Stimulated activated CD8-positive, alpha-beta memory T cell treated with anti-CD3 and anti-CD28 coated beads, Interleukin-4, amount 100 ng/mL, for 4 hours (primary cell): Measurements from ENCODE around the gene HDDC3.

Experiments used
- DNase-seq, 2 donors: peaks; one replicate each; pipeline ENCODE4 v3.0.0-alpha.2; 2020; ENCODE audit warnings: low read depth in 2 of 2, low spot score in 1 of 2

HDDC3 gene

GRCh38 chr15:90931828-90932659 lies at the start of gene HDDC3:
HDDC3 (minus strand) TSS chr15:90932549; CDS start chr15:90932540, 9 bp downstream.
- DNase-seq, result peak; percentile 74 to 84

DNA sequence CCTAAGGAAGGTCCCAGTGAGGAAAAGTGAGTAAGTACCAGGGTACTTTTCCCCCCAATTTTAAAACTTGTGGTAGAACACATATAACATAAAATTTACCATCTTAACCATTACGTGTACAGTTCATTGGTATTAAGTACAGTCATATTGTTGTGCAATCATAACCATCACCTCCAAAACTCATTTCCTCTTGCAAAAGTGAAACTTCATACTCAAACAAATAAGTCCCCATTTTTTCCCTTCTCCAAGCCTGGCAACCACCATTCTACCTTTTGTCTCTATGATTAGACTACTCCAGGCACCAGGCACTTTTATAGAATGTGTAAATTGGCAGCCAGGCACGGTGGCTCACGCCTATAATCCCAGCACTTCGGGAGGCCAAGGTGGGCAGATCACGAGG lies 49.8 kb upstream of the HDDC3 start:
- DNase-seq, result no peak

DNA sequence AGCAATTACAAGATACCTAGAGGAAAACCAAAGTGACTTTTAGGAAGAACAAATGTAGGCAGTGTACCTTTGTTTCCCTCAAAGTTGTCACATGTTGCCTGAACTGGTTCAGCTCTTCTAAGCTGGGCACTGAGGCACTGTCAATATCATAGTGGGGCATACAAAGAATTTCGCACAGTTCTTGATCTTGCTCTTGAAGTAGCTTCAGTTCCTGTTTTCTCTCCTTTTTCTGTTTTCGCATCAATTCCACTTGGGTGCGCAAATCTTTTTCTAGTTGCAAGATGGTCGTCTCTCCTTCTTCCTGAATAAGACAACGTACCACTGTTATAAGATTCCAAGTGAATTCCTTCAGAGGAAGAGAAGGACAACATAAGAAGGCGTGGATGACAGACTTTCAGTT lies 49.3 kb upstream of the HDDC3 start:
- no peak for DNase-seq

- no peak for DNase-seq
Measured at GRCh38 chr15:90979582-90979981, 47.2 kb upstream of the HDDC3 start.

GRCh38 chr15:90974216-90974615 lies 41.9 kb upstream of the HDDC3 start:
- DNase-seq, result no peak

DNA sequence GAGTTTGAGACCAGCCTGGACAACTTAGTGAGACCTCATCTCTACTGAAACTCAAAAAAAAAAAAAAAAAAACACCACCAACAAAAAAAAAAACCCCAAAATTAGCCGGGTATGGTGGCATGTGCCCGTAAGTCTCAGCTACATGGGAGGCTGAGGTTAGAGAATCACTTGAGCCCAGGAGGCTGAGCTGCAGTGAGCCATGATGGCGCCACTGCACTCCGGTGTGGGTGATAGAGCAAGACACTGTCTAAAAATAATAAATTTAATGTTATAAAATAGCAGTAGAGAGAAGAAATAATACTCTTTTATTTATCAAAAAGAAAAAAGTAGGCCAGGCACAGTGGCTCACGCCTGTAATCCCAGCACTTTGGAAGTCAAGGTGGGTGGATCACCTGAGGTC lies 39.8 kb upstream of the HDDC3 start:
- DNase-seq, result no peak

DNA sequence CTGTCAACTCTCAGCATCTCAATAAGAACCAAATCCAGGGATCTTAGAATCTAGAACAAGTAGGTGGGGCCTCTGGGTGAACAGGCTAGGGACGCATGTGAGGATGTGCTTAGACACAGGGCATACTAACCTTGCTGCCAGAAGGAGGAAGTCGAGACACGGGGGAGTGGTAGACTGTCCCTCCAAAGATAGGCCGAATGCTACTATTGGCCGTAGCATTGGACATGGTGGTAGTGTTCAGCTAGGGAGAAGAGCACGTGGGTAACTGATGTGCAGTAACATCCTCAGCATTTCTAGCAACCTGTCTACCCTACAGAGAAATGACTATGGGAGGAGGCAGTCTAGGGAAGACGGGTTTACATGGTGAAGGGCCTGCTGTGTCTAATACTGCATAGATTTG lies 37.9 kb upstream of the HDDC3 start:
- DNase-seq, result no peak

DNA sequence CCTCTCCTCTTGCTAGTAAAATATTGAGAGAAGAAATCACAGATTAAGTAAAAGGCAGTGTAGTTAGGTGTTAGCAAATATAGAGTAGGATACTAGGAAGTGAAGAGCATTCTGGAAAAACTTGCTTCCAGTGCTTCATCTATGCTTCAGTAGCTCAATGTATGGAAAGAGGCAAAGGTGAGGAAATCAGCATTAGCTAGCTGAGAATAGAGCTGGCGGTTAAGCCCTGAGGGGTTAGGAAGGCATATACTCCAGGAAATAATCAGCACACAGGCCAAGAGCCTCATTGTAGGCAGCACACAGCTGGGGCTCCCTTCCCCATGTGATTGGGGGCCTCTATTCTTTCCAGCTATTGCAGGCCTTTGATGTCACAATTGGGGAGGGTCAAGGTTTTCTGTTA lies 36.1 kb upstream of the HDDC3 start:
- no peak for DNase-seq

DNA sequence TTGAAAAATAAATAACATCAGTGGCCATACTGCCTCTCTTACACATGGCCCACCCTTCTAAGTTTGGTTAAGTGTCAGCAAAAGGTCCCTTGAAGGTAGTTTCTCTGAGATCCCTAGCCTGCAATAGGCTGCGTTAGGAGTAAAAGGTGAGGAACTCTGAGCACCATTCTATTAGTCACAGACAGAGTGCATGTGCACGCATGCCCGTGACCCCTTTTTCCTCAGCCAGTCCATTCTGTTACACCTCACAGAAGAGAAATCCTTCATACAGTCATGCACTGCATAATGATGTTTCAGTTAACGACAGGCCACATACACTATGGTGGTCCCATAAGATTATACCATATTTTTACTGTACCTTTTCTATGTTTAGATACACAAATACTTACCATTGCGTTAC lies 34.9 kb upstream of the HDDC3 start:
- no peak for DNase-seq

DNA sequence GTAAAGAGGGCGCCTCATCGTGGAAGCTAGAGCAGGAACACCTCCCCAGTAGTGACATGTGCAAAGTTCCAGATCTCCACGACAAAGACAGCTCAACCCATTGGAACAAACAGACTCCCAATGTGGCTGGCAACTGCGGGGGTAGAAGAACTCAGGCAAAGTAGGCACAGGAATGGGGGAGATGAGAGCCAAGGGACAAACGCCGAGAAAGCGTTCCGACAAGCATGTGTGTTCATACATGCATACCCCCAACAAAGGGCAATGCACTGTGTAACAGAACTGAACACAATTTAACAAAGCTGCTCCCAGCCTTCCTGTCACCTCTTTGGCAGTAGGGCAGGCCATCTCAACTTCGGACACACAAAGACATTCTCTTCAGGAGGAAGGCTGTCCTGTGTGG lies 33.9 kb upstream of the HDDC3 start:
- DNase-seq, result no peak

GRCh38 chr15:90962021-90962420 lies 29.7 kb upstream of the HDDC3 start:
- no peak for DNase-seq

GRCh38 chr15:90960298-90961091 lies 28.1 kb upstream of the HDDC3 start:
- DNase-seq, result no peak

GRCh38 chr15:90959894-90960293 lies 27.5 kb upstream of the HDDC3 start:
- no peak for DNase-seq

DNA sequence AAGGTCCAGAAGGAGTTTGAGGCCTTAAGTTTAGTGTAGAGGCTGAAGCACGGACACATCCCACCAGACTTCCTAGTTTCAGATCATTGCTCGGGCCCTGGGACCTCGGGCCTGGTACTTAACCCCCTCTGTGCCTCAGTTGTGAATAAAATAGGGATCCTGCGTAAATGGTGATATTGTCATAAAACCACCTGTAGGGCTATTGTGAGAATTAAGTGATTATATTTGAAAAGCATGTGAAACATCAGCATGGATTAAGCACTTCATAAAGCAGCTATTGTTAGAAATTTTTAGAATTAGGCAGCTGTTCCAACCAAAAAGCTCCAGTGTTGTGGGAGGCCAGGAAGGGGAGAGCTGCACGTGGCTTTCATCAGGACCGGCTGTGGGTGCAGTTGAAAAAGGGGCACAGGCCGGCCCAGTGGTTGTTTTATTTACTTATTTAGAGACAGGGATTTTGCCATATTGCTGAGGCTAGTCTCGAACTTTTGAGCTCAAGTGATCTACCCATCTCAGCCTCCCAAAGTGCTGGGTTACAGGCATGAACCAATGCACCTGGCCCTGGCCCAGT lies 26.8 kb upstream of the HDDC3 start:
- DNase-seq, result no peak

GRCh38 chr15:90957791-90958190 lies 25.4 kb upstream of the HDDC3 start:
- DNase-seq, result no peak

DNA sequence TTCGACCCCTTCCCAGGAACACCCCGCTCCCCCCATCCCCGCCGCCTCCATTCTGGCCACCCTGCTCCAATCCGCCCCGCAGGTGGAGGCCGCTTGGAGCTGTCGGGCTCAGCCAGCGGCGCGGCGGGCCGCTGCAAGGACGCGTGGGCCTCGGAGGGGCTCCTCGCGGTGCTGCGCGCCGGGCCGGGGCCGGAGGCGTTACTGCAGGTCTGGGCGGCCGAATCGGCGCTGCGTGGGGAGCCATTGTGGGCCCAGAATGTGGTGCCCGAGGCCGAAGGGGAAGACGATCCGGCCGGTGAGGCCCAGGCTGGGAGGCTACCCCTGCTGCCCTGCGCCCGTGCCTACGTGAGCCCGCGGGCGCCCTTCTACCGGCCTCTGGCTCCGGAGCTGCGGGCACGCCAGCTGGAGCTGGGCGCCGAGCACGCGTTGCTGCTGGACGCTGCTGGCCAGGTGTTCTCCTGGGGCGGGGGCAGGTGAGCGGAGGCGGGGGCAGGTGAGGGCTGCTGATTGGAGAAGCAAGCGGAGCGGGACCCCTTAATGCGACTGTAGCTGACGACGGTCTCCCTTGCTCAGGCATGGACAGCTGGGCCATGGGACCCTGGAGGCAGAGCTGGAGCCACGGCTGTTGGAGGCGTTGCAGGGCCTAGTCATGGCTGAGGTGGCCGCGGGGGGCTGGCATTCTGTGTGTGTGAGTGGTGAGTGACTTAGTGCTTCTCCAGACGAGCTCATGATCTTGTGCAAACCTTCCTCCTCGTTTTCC lies 24.9 kb upstream of the HDDC3 start:
- no peak for DNase-seq

GRCh38 chr15:90956274-90957030 lies 24.1 kb upstream of the HDDC3 start:
- DNase-seq, result peak; percentile 19 to 24

- no peak for DNase-seq
Measured at GRCh38 chr15:90955624-90956273, 23.4 kb upstream of the HDDC3 start.

DNA sequence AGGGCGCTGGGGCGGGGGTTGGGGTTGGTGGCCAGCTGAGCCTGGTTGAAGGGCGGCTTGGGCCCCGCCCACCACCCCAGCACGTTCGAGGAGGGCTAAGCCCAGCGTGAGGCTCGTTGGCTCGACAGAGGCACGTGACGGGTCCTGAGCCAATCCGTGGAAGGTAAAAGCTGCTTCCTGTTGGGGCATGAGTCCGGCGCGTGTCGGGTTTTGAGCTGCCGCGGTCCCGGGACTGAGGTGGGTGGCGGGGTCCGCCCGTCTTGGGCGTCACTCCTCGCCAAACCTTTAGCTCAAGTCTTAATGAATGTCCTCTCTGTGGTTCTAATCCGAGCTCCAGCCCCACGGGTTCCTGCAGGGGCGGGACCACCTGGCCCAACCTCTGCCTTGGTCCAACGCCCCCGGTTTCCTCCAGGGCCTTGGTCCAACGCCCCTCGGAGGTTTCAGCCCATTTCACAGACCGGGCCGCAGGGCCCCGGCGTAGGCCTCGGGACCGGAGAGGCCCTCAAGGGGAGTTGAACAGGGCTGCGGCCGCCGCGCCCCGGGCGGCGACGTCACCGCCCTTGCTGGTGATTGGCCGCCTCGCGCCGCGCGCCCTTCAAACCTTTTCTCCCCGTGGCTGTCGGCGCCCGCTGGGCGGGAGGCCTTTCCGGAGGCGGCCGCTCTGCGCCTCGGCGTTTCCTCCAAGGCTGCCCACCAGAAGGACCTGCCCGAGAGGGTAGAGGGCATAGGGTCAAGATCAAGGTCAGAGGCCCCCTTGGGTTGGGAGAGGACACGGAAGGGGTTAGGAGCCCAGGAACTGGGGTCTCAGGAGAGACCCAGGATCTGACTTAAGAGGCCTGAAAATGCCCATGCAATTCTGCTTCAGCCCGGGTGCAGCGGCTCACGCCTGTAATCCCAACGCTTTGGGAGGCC lies 22.6 kb upstream of the HDDC3 start, which contains the start of gene RCCD1:
Gene RCCD1, plus strand, starts transcription at position 173 of the 912 bp plus-strand sequence. CDS start 1,851 bp downstream, outside the sequence.
- peak; percentile 72 to 80 for DNase-seq
